Retinal pigment epithelial cell (primary cell): Measurements from ENCODE around the gene SNX9.

ENCODE experiments used
- DNase-seq: peaks from one replicate; pipeline ENCODE4 v3.0.0-alpha.2; 2010; ENCODE audit warnings: low read depth
- H3K4me3 ChIP-seq: 2 replicates; pipeline ENCODE4 v1.5.1; 2011; ENCODE audit warnings: mild to moderate bottlenecking, low read length, control low read depth, moderate library complexity
- TF ChIP-seq, protein P1 (sequence below): conservative IDR thresholded peaks from 2 replicates; pipeline ENCODE4 v1.5.1; 2011; ENCODE audit warnings: low read depth, low read length, control low read depth, inconsistent platforms

SNX9 gene

DNA sequence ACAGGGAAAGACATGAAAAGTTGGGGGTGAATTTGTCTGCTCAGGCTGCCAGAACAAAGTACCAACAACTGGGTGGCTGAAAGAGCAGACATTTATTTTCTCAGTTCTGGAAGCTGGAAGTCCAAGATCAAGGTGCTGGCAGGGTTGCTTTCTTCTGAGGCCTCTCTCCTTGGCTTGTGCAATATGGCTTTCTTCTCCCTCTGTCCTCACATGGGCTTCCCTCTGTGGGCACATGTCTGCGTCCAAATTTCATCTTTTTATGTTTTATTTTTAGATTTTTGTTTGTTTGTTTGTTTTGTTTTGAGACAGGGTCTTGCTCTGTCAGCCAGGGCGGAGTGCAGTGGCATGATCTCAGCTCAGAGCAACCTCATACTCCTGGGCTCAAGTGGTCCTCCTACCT is 152.4 kb downstream of the SNX9 start:
- TF ChIP-seq, protein P1, sequence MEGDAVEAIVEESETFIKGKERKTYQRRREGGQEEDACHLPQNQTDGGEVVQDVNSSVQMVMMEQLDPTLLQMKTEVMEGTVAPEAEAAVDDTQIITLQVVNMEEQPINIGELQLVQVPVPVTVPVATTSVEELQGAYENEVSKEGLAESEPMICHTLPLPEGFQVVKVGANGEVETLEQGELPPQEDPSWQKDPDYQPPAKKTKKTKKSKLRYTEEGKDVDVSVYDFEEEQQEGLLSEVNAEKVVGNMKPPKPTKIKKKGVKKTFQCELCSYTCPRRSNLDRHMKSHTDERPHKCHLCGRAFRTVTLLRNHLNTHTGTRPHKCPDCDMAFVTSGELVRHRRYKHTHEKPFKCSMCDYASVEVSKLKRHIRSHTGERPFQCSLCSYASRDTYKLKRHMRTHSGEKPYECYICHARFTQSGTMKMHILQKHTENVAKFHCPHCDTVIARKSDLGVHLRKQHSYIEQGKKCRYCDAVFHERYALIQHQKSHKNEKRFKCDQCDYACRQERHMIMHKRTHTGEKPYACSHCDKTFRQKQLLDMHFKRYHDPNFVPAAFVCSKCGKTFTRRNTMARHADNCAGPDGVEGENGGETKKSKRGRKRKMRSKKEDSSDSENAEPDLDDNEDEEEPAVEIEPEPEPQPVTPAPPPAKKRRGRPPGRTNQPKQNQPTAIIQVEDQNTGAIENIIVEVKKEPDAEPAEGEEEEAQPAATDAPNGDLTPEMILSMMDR: no peak
- DNase-seq: no peak
- no peak overlapping the region for H3K4me3 ChIP-seq

DNA sequence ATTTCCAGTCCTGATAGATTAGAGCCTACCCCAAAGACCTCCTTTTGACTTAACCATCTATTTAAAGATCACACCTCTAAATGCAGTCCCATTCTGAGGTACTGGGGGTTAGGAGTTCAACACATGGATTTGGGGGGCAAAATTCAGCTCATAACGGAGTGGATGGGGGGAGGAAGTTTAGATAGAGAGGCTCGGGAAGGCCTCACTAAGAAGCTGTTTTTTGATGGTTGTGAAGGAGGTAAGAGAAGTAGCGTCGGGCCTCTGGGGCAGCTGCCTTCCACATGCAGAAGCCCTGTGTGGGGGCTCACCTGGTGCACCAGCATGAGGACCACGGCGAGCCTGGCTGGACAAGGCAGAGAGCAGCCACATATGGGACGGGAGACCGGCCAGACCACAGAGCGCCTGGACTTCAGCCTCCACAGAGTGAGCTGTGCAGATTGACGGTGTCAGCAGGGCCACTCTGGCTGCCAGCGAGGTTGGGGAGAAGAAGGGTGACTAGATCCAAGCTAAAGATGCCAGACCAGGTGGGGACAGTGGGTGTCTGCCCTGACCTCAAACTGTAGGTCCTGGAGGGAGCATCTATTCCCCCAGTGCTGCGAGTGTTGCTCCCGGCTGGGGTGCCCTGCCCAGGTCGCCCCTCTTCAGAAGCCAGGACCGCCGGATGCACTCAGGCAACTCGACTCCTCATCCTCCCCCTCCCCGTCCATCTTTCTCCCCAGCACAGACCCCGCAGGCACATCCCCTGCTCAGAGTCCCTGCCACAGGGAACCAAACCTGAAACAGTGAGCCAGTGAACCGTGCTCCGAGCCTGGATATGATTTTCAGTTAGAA is 153.5 kb downstream of the SNX9 start:
- DNase-seq: no peak
- no peak overlapping the region for H3K4me3 ChIP-seq
- TF ChIP-seq, protein P1: no peak

DNA sequence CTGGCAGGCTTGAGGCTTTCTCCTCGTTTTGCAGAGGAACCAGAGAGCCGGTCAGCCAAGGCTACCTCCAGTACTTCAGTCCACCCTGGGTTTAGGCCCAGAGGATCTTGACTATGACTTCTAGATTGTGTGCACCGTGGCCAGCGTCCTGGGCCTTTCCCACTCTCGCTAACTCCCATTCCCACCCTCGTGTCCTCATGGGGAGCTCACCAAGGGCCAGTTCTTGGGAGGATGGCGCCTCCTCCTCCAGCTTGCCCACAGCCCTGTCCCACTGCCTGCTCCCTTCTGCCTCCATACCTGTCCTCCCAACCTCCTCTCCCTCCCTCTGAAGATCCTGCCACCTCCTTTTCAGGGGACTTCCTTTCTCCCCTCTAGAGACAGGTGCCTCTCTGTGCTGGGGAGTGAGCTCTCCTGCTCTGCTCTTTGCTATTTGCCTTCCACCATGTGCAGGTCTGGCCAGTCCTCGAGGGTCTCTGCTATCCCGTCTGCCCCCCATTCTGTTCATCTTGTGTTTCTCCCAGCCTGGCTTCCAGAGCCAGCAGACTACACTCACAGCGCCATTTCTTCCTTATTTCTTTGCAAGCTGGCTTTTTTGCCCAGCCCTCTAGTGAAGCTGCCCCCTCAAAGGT is 154.2 kb downstream of the SNX9 start:
- no peak overlapping the region for H3K4me3 ChIP-seq
- no peak for DNase-seq
- TF ChIP-seq, protein P1: no peak

DNA sequence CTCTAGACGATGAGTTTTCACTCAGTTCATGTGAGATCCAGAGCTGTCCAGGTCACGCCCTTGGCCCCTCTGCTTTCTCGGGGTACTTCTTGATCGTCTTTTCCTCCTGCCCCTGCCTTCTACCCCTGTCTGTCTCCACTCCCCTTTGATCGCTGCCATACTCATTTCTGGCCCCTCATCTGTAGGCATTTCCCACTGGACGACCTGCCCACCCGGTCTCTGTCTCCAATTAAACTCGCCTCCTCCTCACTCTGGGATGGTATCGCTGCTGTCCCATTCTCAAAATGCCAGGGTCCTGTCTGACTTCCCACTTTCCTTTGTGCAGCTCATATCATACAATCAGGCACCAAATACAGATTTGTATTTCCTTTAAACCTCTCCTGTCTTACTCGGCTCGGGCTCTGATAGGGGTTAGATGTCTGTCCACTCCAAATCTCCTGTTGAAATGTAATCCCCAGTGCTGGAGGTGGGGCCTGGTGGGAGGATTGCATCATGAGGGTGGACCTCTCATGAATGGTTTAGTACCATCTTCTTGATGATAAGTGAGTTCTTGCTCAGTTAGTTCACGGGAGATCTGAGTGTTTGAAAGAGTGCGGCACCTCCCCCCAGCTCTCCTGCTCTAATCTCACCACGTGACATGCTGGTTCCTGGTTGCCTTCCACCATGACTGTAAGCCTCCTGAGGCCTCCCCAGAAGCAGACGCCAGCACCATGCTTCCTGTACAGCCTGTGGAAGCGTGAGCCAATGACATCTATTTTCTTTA is 155.2 kb downstream of the SNX9 start:
- DNase-seq: no peak
- H3K4me3 ChIP-seq: no peak overlapping the region
- TF ChIP-seq, protein P1: no peak

DNA sequence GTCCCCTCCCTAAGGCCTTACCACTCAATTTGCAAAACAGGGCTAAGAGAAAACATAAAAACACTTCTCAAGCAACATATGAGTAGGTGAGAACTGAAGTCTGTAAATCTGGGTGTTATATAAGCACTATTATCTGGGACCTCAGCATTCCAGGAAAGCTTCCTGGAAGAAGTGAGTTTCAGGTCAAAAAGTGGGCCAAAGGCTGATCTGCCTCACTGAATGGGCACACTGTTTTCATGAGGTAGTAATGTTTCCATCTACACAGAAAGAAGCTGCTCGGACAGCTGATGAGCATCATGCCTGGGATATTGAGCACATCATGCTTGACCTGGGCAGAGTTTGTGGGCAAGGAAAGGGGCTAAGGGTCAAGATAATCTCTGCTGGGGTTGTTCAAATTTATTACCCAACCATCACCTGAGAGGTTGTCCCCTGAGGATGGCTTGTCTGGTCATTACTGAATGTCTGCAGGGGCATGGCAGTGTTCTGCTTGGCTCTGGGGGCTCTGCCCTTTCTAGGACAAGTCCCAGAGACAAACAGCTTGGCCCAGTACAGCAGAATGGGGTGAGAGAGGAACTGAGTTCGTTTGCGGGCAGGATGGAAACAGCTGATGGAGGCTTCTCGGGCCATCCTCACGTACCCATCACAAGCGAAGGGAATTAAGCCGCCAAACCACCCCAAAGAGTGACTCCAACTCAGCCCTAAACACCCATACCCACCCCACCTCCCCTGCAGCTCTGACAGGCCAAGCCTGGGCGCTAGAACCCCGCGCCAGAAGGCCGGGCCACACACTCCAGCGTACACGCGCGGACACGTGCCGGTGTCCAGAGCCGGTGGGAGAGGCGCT is 157.5 kb downstream of the SNX9 start:
- no peak for DNase-seq
- H3K4me3 ChIP-seq: peak overlapping the region; percentile 44
- TF ChIP-seq, protein P1: no peak

DNA sequence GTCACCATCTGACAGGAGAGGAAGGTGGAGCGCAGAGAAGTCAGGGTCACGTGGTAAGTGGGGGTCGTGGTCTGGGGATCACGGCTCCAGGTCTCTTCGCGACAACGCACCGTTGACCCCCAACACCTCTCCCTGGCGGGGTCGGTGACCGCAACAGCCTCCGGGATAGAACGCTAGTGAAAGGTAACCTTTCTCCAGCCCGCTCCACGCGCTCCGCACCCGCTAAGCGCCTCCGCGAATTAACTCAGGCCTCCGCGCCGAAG is 158.0 kb downstream of the SNX9 start:
- peak overlapping the region; percentile 44 for H3K4me3 ChIP-seq
- no peak for DNase-seq
- TF ChIP-seq, protein P1: no peak
